ENCODE results near the gene NRXN3.

NRXN3 gene

DNA sequence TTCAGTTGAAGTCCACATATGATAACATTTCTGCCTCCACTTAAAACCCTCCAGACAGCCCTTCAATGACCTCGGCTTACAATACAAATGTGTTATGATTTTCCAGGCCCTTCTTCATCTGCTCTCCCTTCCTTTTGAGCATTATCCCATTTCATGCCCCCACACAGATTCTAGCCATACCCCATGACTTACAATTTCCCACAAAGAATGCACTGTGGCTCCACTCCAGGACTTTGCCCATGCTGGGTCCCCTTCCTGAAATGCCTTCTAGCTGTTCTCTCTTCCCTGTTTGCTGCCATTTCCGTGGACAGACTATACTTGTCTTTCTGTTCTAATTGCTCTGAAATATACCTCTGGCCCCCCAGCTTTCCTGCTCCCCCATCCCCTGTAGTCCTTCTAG is 1078.0 kb downstream of the NRXN3 start:
- H3K27ac Mint-ChIP-seq: no peak overlapping the region
- H3K4me3 Mint-ChIP-seq: no peak overlapping the region
- TF ChIP-seq CTCF (IDR thresholded peaks at IDR 0.05; ENCODE audit: unreplicated experiment in 3 of 3): no peak

DNA sequence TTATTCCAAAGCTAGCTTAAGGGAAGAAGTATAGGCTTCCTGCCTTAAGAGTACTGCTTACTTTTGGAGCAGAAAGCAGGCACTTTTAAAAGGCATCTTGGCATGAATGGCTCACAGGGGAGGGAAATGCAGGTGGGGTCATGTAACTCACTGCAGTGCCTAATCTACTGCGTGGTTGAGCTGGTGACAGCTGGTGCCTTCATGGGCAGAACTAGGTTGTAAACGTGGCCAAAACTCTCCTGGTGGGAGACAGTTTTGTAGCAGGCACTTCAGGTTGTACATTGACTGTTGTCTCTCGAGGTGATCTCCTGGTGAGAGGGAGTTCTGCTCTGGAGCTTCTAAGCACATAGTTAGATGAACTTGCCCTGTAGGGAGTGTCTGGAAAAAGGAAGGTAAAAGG is 1078.6 kb downstream of the NRXN3 start:
- Mint-ChIP-seq H3K27ac (no peak overlapping the region), H3K36me3 (ENCODE audit: low read depth) (no peaks in the 10 kb centered on the region), H3K27me3 (ENCODE audit: low read depth) (peaks cover 4% of the 10 kb centered on the region), H3K4me1 (peaks cover 6% of the 10 kb centered on the region), H3K4me3 (no peak overlapping the region), H3K9me3 (no peaks in the 10 kb centered on the region)
- no peak for TF ChIP-seq CTCF (IDR thresholded peaks at IDR 0.05; ENCODE audit: unreplicated experiment in 3 of 3)

More for the DNA sequence above, 1078.0 kb downstream of the NRXN3 start:
- H3K36me3 Mint-ChIP-seq (ENCODE audit: low read depth): no peaks in the 10 kb centered on the region
- H3K4me1 Mint-ChIP-seq: peaks cover 6% of the 10 kb centered on the region
- peaks cover 4% of the 10 kb centered on the region for H3K27me3 Mint-ChIP-seq (ENCODE audit: low read depth)
- no peaks in the 10 kb centered on the region for H3K9me3 Mint-ChIP-seq

DNA sequence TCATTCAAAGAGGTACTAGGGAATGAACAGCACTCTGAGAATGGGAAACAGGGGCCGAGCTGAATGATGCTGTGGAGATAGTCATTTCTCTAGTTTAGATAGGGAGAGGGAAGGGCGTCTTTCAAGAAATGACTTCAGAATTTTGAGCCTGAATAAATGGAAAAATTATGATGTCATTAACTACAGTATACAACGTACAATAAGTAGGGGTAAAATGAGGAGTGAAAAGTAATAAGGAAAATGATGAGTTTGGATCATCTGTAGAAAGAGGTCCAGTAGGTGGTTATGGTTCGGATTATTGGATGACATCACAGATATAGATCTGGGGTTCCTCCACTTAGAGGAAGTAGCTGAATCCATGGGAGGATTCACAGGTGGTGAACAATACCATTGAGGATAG is 1081.1 kb downstream of the NRXN3 start:
- H3K4me1 Mint-ChIP-seq: peaks cover 21% of the 10 kb centered on the region
- no peak overlapping the region for H3K27ac Mint-ChIP-seq
- H3K27me3 Mint-ChIP-seq (ENCODE audit: low read depth): peaks cover 4% of the 10 kb centered on the region
- H3K4me3 Mint-ChIP-seq: no peak overlapping the region
- no peaks in the 10 kb centered on the region for H3K36me3 Mint-ChIP-seq (ENCODE audit: low read depth)
- no peaks in the 10 kb centered on the region for H3K9me3 Mint-ChIP-seq
- no peak for TF ChIP-seq CTCF (IDR thresholded peaks at IDR 0.05; ENCODE audit: unreplicated experiment in 3 of 3)

- Mint-ChIP-seq H3K27me3 (ENCODE audit: low read depth) (no peaks in the 10 kb centered on the region), H3K4me3 (no peak overlapping the region)
Measured at GRCh38 chr14:79253576-79253975, 1083.4 kb downstream of the NRXN3 start.

DNA sequence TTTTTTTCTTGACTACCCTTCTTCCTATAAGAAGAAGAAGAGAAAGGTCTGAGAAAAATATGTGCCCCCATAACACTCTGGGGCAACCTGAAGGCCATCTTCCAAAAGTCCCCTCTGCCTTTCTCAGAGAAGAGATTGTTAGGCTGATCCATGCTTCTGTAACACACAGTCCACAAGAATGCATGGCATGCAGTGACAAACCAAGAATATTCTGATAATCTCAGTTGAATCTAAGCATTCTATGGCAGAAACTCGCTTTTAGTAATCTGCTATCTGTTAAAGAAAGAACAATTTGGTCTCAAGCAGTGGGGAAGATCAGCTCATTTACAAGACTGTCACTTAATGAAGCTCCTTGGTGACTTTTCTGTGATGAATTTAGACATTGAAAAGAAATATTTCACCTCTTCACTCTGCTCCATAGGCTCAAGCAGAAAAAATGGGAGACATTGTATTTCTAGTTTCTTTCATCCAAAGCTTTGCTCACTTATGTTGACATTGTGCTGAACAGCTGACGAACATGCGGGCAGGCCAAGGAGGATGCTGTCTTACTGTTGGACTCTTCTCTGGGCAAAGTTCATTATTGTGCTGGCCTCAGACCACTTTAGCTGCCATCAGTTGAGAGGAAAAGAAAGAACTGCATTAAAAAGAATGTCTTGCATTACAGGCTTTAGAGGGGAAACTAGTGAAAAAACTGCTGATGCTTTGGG is 1084.0 kb downstream of the NRXN3 start:
- Mint-ChIP-seq H3K9me3 (no peaks in the 10 kb centered on the region), H3K27ac (peak overlapping the region in 1 of 3 experiments; percentile 1), H3K36me3 (ENCODE audit: low read depth) (no peaks in the 10 kb centered on the region), H3K4me1 (peaks cover 23% of the 10 kb centered on the region), H3K27me3 (ENCODE audit: low read depth) (no peaks in the 10 kb centered on the region), H3K4me3 (no peak overlapping the region)
- TF ChIP-seq CTCF (IDR thresholded peaks at IDR 0.05; ENCODE audit: unreplicated experiment in 3 of 3): no peak

More at GRCh38 chr14:79253576-79253975, 1083.4 kb downstream of the NRXN3 start:
- peaks cover 23% of the 10 kb centered on the region for H3K4me1 Mint-ChIP-seq
- H3K27ac Mint-ChIP-seq: no peak overlapping the region
- no peaks in the 10 kb centered on the region for H3K36me3 Mint-ChIP-seq (ENCODE audit: low read depth)
- no peaks in the 10 kb centered on the region for H3K9me3 Mint-ChIP-seq
- no peak for TF ChIP-seq CTCF (IDR thresholded peaks at IDR 0.05; ENCODE audit: unreplicated experiment in 3 of 3)

- peaks cover 23% of the 10 kb centered on the region for H3K4me1 Mint-ChIP-seq
Measured at GRCh38 chr14:79256380-79256779, 1086.2 kb downstream of the NRXN3 start.

More at GRCh38 chr14:79256380-79256779, 1086.2 kb downstream of the NRXN3 start:
- H3K9me3 Mint-ChIP-seq: no peaks in the 10 kb centered on the region
- peaks cover 5% of the 10 kb centered on the region for H3K27me3 Mint-ChIP-seq (ENCODE audit: low read depth)
- H3K36me3 Mint-ChIP-seq (ENCODE audit: low read depth): no peaks in the 10 kb centered on the region
- H3K27ac Mint-ChIP-seq: peak overlapping the region in 1 of 3 experiments; percentile 57
- no peak for TF ChIP-seq CTCF (IDR thresholded peaks at IDR 0.05; ENCODE audit: unreplicated experiment in 3 of 3)
- no peak overlapping the region for H3K4me3 Mint-ChIP-seq
